Right atrium auricular region (tissue), 2 donors: ENCODE data around the gene MRPL2. TPM values are rescaled to one million over a fixed set of nuclear protein-coding genes. Genes with fewer than 3 reads are reported as not detected.
"Not testable (repeated sequence)": the region's sequence is repeated elsewhere in the genome, so short reads cannot be mapped to it uniquely, and the experiment has no call there.

Experiments used
- DNase-seq: peaks from one replicate; pipeline ENCODE4 v3.0.0-alpha.2; 2019; ENCODE audit warnings: low spot score
- H3K27ac ChIP-seq, 2 donors: fragments of 200-600 bp; sonication (generic); 1 replicate in 1 of 2; 2 replicates in 1 of 2; pipeline ENCODE4 v1.5.1; 2016 to 2019
- H3K27me3 ChIP-seq, 2 donors: fragments of 200-600 bp; sonication (generic); one replicate each; pipeline versions ENCODE4 v1.5.1 to v1.6.0; 2017 to 2019
- H3K36me3 ChIP-seq: fragments of 200-600 bp; sonication (generic); one replicate; pipeline ENCODE4 v1.5.1; 2016
- H3K4me1 ChIP-seq, 2 donors: fragments of 200-600 bp; sonication (generic); one replicate each; pipeline versions ENCODE4 v1.5.1 to v1.6.0; 2017 to 2019
- H3K4me3 ChIP-seq, 2 donors: fragments of 200-600 bp; sonication (generic); 1 replicate in 1 of 2; 2 replicates in 1 of 2; pipeline ENCODE4 v1.5.1; 2017 to 2019; ENCODE audit warnings: mild to moderate bottlenecking in 1 of 2, moderate library complexity in 1 of 2
- H3K9me3 ChIP-seq, 2 donors: fragments of 200-600 bp; sonication (generic); one replicate each; pipeline ENCODE4 v1.5.1; 2019
- total RNA-seq, 2 donors: library from RNA; depleted of rRNA; stranded (reverse); fragments of >200 nt; gene quantifications; one replicate each; pipeline ENCODE4 v1.1.0, GENCODE V29; 2016
- TF ChIP-seq, protein P1 (sequence below), 2 donors: fragments of 200-600 bp; sonication (generic); IDR thresholded peaks; one replicate each; pipeline ENCODE4 v1.5.1; 2019; ENCODE audit warnings: antibody characterized with exemption in 2 of 2

Gene MRPL2
- total RNA-seq, 2 donors from 2014 or later: 37.0 to 41.0 TPM

GRCh38 chr6:43043310-43043709 lies 15.9 kb downstream of the MRPL2 start:
- Histone ChIP-seq H3K9me3 (no peaks in the 10 kb centered on the region), H3K4me3 (no peak overlapping the region), H3K4me1 (no peaks in the 10 kb centered on the region), H3K27ac (no peak overlapping the region), H3K36me3 (peaks cover 65% of the 10 kb centered on the region), H3K27me3 (no peaks in the 10 kb centered on the region)
- TF ChIP-seq, protein P1, sequence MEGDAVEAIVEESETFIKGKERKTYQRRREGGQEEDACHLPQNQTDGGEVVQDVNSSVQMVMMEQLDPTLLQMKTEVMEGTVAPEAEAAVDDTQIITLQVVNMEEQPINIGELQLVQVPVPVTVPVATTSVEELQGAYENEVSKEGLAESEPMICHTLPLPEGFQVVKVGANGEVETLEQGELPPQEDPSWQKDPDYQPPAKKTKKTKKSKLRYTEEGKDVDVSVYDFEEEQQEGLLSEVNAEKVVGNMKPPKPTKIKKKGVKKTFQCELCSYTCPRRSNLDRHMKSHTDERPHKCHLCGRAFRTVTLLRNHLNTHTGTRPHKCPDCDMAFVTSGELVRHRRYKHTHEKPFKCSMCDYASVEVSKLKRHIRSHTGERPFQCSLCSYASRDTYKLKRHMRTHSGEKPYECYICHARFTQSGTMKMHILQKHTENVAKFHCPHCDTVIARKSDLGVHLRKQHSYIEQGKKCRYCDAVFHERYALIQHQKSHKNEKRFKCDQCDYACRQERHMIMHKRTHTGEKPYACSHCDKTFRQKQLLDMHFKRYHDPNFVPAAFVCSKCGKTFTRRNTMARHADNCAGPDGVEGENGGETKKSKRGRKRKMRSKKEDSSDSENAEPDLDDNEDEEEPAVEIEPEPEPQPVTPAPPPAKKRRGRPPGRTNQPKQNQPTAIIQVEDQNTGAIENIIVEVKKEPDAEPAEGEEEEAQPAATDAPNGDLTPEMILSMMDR (IDR thresholded peaks at IDR 0.05): no peak
- DNase-seq: no peak

- peaks cover 55% of the 10 kb centered on the region for H3K36me3 ChIP-seq
- H3K4me1 ChIP-seq, H3K27ac ChIP-seq, H3K27me3 ChIP-seq, H3K4me3 ChIP-seq, H3K9me3 ChIP-seq, DNase-seq: not testable (repeated sequence)
Measured at GRCh38 chr6:43041475-43041874, 17.8 kb downstream of the MRPL2 start.

DNA sequence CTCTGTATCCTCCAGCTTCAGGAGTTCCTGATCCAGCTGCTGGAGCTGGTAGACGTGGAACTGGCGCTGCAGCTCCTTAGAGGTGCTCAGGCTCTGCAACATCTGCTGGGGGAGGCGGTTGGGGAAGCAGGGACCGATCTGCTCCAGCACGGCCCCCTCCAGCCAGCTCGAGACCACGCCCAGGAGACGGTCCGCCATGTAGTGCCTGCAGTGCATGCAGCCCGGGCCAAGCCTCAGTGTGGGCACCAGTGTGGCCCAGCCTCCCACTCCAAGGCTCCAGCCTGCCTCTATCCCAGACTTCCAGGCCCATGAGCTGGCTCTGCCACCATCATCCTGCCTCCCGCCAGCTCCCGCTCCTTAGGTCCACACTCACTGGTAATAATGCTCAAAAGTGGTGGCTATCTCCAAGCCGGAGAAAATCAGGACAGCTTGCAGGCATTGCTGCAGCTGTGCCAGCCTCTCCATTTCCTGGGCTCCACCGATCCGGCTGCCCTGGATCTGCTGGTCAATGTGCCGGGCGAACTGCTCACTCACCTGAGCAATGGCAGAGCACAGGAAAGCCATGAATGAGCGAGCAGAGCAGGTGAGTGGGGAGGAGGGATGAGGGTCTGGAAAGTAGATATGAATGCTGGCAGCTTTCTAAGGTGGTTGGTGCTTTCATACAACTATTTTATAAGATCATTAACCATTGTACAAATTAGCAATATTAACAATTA lies 18.5 kb downstream of the MRPL2 start:
- no peak for DNase-seq
- Histone ChIP-seq H3K27ac (no peak overlapping the region), H3K4me1 (peaks cover 0 to 12% of the 10 kb centered on the region in 2 donors), H3K27me3 (no peaks in the 10 kb centered on the region), H3K4me3 (no peak overlapping the region), H3K9me3 (no peaks in the 10 kb centered on the region), H3K36me3 (peaks cover 51% of the 10 kb centered on the region)
- TF ChIP-seq, protein P1 (IDR thresholded peaks at IDR 0.05): no peak

DNA sequence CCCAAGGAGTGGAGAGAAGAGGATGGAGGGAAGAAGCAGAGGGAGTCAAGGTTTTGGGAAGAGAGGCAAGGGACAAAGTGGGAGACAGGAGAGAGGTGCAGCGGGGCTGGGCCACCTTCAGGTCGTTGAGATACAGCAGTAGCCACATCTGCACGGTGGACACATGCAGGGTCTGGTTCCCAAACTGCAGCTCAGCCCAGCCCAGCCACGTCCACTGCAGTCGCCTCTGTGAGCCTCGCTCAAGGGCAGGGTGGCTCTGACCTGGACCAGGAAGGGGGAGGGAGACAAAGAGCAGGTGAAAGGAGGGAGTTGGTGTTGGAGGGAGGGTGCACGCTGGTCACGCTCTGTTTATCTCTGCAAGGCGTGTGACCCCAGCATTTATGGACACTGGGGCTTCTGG lies 20.5 kb downstream of the MRPL2 start:
- Histone ChIP-seq H3K27ac (no peak overlapping the region), H3K27me3 (no peaks in the 10 kb centered on the region), H3K36me3 (peaks cover 38% of the 10 kb centered on the region), H3K9me3 (no peaks in the 10 kb centered on the region), H3K4me3 (no peak overlapping the region), H3K4me1 (peaks cover 0 to 17% of the 10 kb centered on the region in 2 donors)
- TF ChIP-seq, protein P1 (IDR thresholded peaks at IDR 0.05): no peak
- DNase-seq: no peak

GRCh38 chr6:43037706-43038105 lies 21.5 kb downstream of the MRPL2 start:
- Histone ChIP-seq H3K27ac (peak overlapping the region in 1 of 2 donors; percentile 39), H3K36me3 (peaks cover 33% of the 10 kb centered on the region)
- no peak for DNase-seq

GRCh38 chr6:43037197-43037596 lies 22.0 kb downstream of the MRPL2 start:
- no peak overlapping the region for H3K4me3 ChIP-seq
- H3K27me3 ChIP-seq: no peaks in the 10 kb centered on the region
- DNase-seq: no peak
- H3K4me1 ChIP-seq: peaks cover 0 to 17% of the 10 kb centered on the region in 2 donors
- H3K9me3 ChIP-seq: no peaks in the 10 kb centered on the region
- TF ChIP-seq, protein P1 (IDR thresholded peaks at IDR 0.05): no peak
- H3K27ac ChIP-seq: peak overlapping the region in 1 of 2 donors; percentile 39
- peaks cover 37% of the 10 kb centered on the region for H3K36me3 ChIP-seq

More at GRCh38 chr6:43037706-43038105, 21.5 kb downstream of the MRPL2 start:
- Histone ChIP-seq H3K27me3 (no peaks in the 10 kb centered on the region), H3K4me3 (no peak overlapping the region), H3K9me3 (no peaks in the 10 kb centered on the region), H3K4me1 (peaks cover 0 to 17% of the 10 kb centered on the region in 2 donors)
- TF ChIP-seq, protein P1 (IDR thresholded peaks at IDR 0.05): no peak
